SK-N-SH (cell line): ENCODE measurements around the gene VASP. TPM values are rescaled to one million over a fixed set of nuclear protein-coding genes. Genes with fewer than 3 reads are reported as not detected.

Experiments
- CTCF ChIA-PET: fragments of 300-600, 350-600 bp; formaldehyde crosslinking; extraction: SDS; loops from one replicate; lab custom pipeline; 2021; lab: Yijun Ruan, JAX
- POLR2A ChIA-PET: fragments of 350-600 bp; sonication (Branson Sonifier 250); formaldehyde crosslinking; extraction: SDS; loops from one replicate; lab custom pipeline; 2020; ENCODE audit warnings: antibody characterized with exemption, inconsistent platforms; lab: Yijun Ruan, JAX
- DNase-seq: peaks from one replicate; pipeline ENCODE4 v3.0.0; 2012
- H2AFZ ChIP-seq: fragments of 200-600 bp; sonication (generic); 2 replicates; pipeline ENCODE4 v1.8.1; 2016; ENCODE audit warnings: antibody characterized with exemption, mild to moderate bottlenecking, low read depth
- H3F3A ChIP-seq: fragments of 200-600 bp; sonication (generic); replicated peaks from 2 replicates; pipeline ENCODE3; 2016; ENCODE audit warnings: antibody characterized with exemption, mild to moderate bottlenecking; ENCODE audit not compliant: insufficient read depth
- H3K27ac ChIP-seq, 2 experiments: fragments of 200-500 bp in 1 of 2; fragments of 200-600 bp in 1 of 2; sonication (Bioruptor generic) in 1 of 2; sonication (generic), shearing (Covaris generic) in 1 of 2; 2 replicates each; pipeline versions ENCODE4 v1.5.1 to v1.6.1; 2014 to 2016; ENCODE audit warnings: low read depth in 2 of 2, inconsistent platforms in 1 of 2, low read length in 1 of 2, mild to moderate bottlenecking in 1 of 2, mixed read lengths in 1 of 2
- H3K27me3 ChIP-seq: fragments of 200-600 bp; sonication (generic), shearing (Covaris generic); 2 replicates; pipeline ENCODE4 v1.6.1; 2016; ENCODE audit warnings: mixed run types; ENCODE audit not compliant: insufficient read depth
- H3K36me3 ChIP-seq, 2 experiments: fragments of 200-500 bp in 1 of 2; fragments of 200-600 bp in 1 of 2; sonication (Bioruptor generic) in 1 of 2; sonication (generic) in 1 of 2; replicated peaks in 1 of 2; 2 replicates each; pipeline versions ENCODE3 to v1.5.1; 2014 to 2016; ENCODE audit warnings: low read length in 1 of 2, mild to moderate bottlenecking in 1 of 2; ENCODE audit not compliant: insufficient read depth in 2 of 2, control insufficient read depth in 1 of 2
- H3K4me1 ChIP-seq, 2 experiments: fragments of 200-500 bp in 1 of 2; fragments of 200-600 bp in 1 of 2; sonication (Bioruptor generic) in 1 of 2; sonication (generic), shearing (Covaris generic) in 1 of 2; 2 replicates each; pipeline versions ENCODE4 v1.5.1 to v1.6.1; 2014 to 2016; ENCODE audit warnings: low read depth in 1 of 2, low read length in 1 of 2, mixed run types in 1 of 2; ENCODE audit not compliant: insufficient read depth in 2 of 2, control insufficient read depth in 1 of 2
- H3K4me2 ChIP-seq: fragments of 200-600 bp; sonication (generic), shearing (Covaris generic); 2 replicates; pipeline ENCODE4 v1.6.1; 2017; ENCODE audit warnings: mixed run types
- H3K4me3 ChIP-seq, 2 experiments: fragments of 200-500 bp in 1 of 2; fragments of 200-600 bp in 1 of 2; sonication (Bioruptor generic) in 1 of 2; sonication (generic), shearing (Covaris generic) in 1 of 2; 2 replicates each; pipeline versions ENCODE4 v1.5.1 to v1.8.1; 2014 to 2016; ENCODE audit warnings: low read depth in 2 of 2, inconsistent platforms in 1 of 2, low read length in 1 of 2, mild to moderate bottlenecking in 1 of 2, mixed read lengths in 1 of 2, moderate library complexity in 1 of 2
- H3K79me2 ChIP-seq: fragments of 200-600 bp; sonication (generic); 2 replicates; pipeline ENCODE4 v1.8.1; 2017; ENCODE audit warnings: mild to moderate bottlenecking; ENCODE audit not compliant: insufficient read depth
- H3K9ac ChIP-seq: fragments of 200-600 bp; sonication (generic); 2 replicates; pipeline ENCODE4 v1.6.1; 2017; ENCODE audit warnings: mixed run types
- H3K9me2 ChIP-seq: fragments of 200-600 bp; sonication (generic); 2 replicates; pipeline ENCODE4 v1.6.1; 2017; ENCODE audit warnings: mixed run types
- H3K9me3 ChIP-seq: fragments of 200-600 bp; sonication (generic); 2 replicates; pipeline ENCODE4 v1.6.1; 2017; ENCODE audit warnings: mixed run types, mild to moderate bottlenecking, moderate library complexity
- H4K20me1 ChIP-seq: fragments of 200-600 bp; sonication (generic); 2 replicates; pipeline ENCODE4 v1.6.1; 2017; ENCODE audit warnings: mild to moderate bottlenecking, mixed run types; ENCODE audit not compliant: insufficient read depth
- EZH2phosphoT487 ChIP-seq: fragments of 200-600 bp; sonication (generic); IDR thresholded peaks from 2 replicates; pipeline ENCODE4 v1.6.1; 2017; ENCODE audit warnings: low read depth, mixed run types, mild to moderate bottlenecking, antibody characterized with exemption, moderate library complexity, borderline replicate concordance
- FOXJ3 ChIP-seq: sonication (generic); formaldehyde crosslinking; IDR thresholded peaks from 2 replicates; pipeline ENCODE4 v1.5.1; 2020; ENCODE audit warnings: mild to moderate bottlenecking, missing genetic modification reagents
- FOXM1 ChIP-seq: IDR thresholded peaks from 2 replicates; pipeline ENCODE4 v1.4.0; 2012; ENCODE audit warnings: low read depth, mild to moderate bottlenecking
- GATA2 ChIP-seq: sonication (generic); formaldehyde crosslinking; IDR thresholded peaks from 2 replicates; pipeline ENCODE4 v1.5.0; 2020; ENCODE audit warnings: mild to moderate bottlenecking, missing genetic modification reagents
- IRF3 ChIP-seq: fragments of 150-350 bp; IDR thresholded peaks from 2 replicates; pipeline ENCODE4 v1.6.1; 2016; ENCODE audit warnings: mild to moderate bottlenecking, low read depth, low read length
- JUND ChIP-seq: IDR thresholded peaks from 2 replicates; pipeline ENCODE4 v1.4.0; 2012
- MXI1 ChIP-seq: IDR thresholded peaks from 2 replicates; pipeline ENCODE4 v1.6.1; 2012; ENCODE audit warnings: mild to moderate bottlenecking, low read depth, low read length, improper control_type of control experiment
- NRF1 ChIP-seq: IDR thresholded peaks from 2 replicates; pipeline ENCODE4 v1.6.1; 2012; ENCODE audit warnings: low read depth, mild to moderate bottlenecking, low read length
- RCOR1 ChIP-seq: fragments of 150-350 bp; IDR thresholded peaks from 2 replicates; pipeline ENCODE4 v1.6.1; 2017; ENCODE audit warnings: antibody characterized with exemption, low read length
- REST ChIP-seq: IDR thresholded peaks from 2 replicates; pipeline ENCODE4 v1.6.1; 2012; ENCODE audit warnings: mild to moderate bottlenecking, low read depth, low read length, moderate library complexity
- TCF12 ChIP-seq: IDR thresholded peaks from 2 replicates; pipeline ENCODE4 v1.4.0; 2012
- USF2 ChIP-seq: fragments of 150-350 bp; IDR thresholded peaks from 2 replicates; pipeline ENCODE4 v1.6.1; 2017; ENCODE audit warnings: antibody characterized with exemption, low read length, low read depth, borderline replicate concordance
- WGBS: methylation state at CpG from one replicate; pipeline ENCODE4 v1.1.6; 2017; ENCODE audit warnings: low lambda C conversion rate; 5-methylcytosine and 5-hydroxymethylcytosine counted together
- polyA plus RNA-seq, 3 experiments: library from polyadenylated mRNA; depleted of rRNA; stranded (reverse); fragments of >200 nt; gene quantifications; 2 replicates each; pipeline ENCODE4 v1.2.3, GENCODE V29; 2012
- TF ChIP-seq, protein P1 (sequence below): fragments of 200-600 bp; sonication (generic); IDR thresholded peaks from 2 replicates; pipeline ENCODE4 v1.6.1; 2017; ENCODE audit warnings: antibody characterized with exemption, mild to moderate bottlenecking, moderate library complexity
- TF ChIP-seq, protein P2 (sequence below): IDR thresholded peaks from 2 replicates; pipeline ENCODE4 v1.4.0; 2012; ENCODE audit warnings: low read depth
- TF ChIP-seq, protein P3 (sequence below): IDR thresholded peaks from 2 replicates; pipeline ENCODE4; 2012
- TF ChIP-seq, protein P4 (sequence below): IDR thresholded peaks from 2 replicates; pipeline ENCODE4 v1.4.0; 2012; ENCODE audit warnings: low read depth, borderline replicate concordance

VASP gene
- polyA plus RNA-seq, 1 of the 3 experiments (the other 2 are of a cell fraction) = 37.8 TPM

DNA sequence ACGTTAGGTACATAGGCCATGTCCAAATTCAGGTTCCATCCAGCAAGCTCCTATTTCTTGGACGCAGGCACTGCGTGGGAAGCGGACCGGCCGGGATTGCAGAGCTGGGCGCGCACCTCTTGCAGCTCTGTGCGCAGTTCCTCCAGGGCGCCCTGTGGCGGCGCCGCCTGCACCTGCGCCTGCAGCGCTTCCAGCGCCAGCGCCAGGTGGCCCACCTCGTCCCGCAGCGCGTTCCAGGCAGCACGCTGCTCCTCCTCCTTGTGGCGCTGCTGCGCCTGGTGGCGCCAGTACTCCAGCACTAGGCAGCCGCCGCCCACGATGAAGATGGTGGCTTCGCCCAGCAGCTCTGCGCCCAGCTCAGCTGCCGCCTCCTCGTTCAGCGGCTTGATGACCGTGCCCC, 46.2 kb downstream of the VASP start:
- H3K27ac ChIP-seq = no peak overlapping the region
- no peaks in the 10 kb centered on the region for H3K9me2 ChIP-seq
- H3K4me1 ChIP-seq = no peaks in the 10 kb centered on the region
- H3K4me2 ChIP-seq = no peak overlapping the region
- DNase-seq = no peak
- no peak overlapping the region for H2AFZ ChIP-seq
- CTCF ChIA-PET = interaction anchor here (0.7 to 2.1 kb wide), 3 partner anchors 12 to 17 kb away, joined by 3 to 5 read pairs (median 3); no protein-coding TSS in a partner anchor
- WGBS = 97% methylated on average over 21 of the region's 34 CpGs
- 0 out of 2 replicates have a peak, but pooled peaks cover 4% of the 10 kb centered on the region for H3K79me2 ChIP-seq
- H4K20me1 ChIP-seq = peaks cover 7% of the 10 kb centered on the region; the same call in 1 of the 2 replicates
- no peaks in the 10 kb centered on the region for H3K9me3 ChIP-seq
- no peak overlapping the region for H3K4me3 ChIP-seq
- H3K27me3 ChIP-seq = no peaks in the 10 kb centered on the region
- no peaks in the 10 kb centered on the region for H3F3A ChIP-seq
- POLR2A ChIA-PET = no interaction called here
- no peak overlapping the region for H3K9ac ChIP-seq
- no peak for TF ChIP-seq MXI1
- H3K36me3 ChIP-seq = no peaks in the 10 kb centered on the region

DNA sequence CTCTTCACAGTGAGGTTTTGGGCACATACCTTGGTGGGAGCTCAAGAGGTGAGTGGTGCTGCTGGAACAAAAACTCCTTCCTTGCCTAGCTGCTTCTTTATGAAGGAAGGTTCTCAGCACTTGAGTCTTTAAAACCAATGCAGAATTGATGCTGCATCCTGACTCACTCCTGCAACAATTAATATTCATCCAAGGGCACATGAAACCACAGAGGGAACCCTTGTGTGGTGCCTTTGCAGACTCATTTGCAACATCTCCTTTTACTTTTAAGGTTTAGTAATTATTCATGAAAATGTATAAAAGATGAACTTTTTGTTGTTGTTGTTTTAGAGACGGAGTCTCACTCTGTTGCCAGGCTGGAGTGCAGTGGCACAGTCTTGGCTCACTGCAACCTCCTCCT, 47.2 kb downstream of the VASP start:
- H3K27me3 ChIP-seq = no peaks in the 10 kb centered on the region
- 0 out of 2 replicates have a peak, but pooled peaks cover 4% of the 10 kb centered on the region for H3K79me2 ChIP-seq
- no peaks in the 10 kb centered on the region for H3K4me1 ChIP-seq
- no peak for DNase-seq
- ChIA-PET CTCF (interaction anchor here (2.1 kb wide), 1 partner anchor 13 kb away, joined by 5 read pairs; no protein-coding TSS in a partner anchor), POLR2A (no interaction called here)
- no peak overlapping the region for H2AFZ ChIP-seq
- peaks cover 4% of the 10 kb centered on the region for H3F3A ChIP-seq
- no peak overlapping the region for H3K27ac ChIP-seq
- peaks cover 7% of the 10 kb centered on the region; the same call in 1 of the 2 replicates for H4K20me1 ChIP-seq
- H3K36me3 ChIP-seq = no peaks in the 10 kb centered on the region
- no peak overlapping the region for H3K9ac ChIP-seq
- WGBS = 100% methylated on average over 1 of the region's 1 CpG
- no peak overlapping the region for H3K4me2 ChIP-seq
- H3K9me2 ChIP-seq = no peaks in the 10 kb centered on the region
- no peak overlapping the region for H3K4me3 ChIP-seq
- no peaks in the 10 kb centered on the region for H3K9me3 ChIP-seq
- TF ChIP-seq EZH2phosphoT487 = no peak
- no peak for TF ChIP-seq IRF3
- TF ChIP-seq, protein P1, sequence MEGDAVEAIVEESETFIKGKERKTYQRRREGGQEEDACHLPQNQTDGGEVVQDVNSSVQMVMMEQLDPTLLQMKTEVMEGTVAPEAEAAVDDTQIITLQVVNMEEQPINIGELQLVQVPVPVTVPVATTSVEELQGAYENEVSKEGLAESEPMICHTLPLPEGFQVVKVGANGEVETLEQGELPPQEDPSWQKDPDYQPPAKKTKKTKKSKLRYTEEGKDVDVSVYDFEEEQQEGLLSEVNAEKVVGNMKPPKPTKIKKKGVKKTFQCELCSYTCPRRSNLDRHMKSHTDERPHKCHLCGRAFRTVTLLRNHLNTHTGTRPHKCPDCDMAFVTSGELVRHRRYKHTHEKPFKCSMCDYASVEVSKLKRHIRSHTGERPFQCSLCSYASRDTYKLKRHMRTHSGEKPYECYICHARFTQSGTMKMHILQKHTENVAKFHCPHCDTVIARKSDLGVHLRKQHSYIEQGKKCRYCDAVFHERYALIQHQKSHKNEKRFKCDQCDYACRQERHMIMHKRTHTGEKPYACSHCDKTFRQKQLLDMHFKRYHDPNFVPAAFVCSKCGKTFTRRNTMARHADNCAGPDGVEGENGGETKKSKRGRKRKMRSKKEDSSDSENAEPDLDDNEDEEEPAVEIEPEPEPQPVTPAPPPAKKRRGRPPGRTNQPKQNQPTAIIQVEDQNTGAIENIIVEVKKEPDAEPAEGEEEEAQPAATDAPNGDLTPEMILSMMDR = no peak
- TF ChIP-seq NRF1 = no peak
- TF ChIP-seq, protein P2, sequence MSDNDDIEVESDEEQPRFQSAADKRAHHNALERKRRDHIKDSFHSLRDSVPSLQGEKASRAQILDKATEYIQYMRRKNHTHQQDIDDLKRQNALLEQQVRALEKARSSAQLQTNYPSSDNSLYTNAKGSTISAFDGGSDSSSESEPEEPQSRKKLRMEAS = no peak
- no peak for TF ChIP-seq GATA2 (CRISPR knock-in tag)
- no peak for TF ChIP-seq MXI1
- no peak for TF ChIP-seq JUND
- no peak for TF ChIP-seq FOXM1
- TF ChIP-seq FOXJ3 = no peak
- no peak for TF ChIP-seq RCOR1
- TF ChIP-seq, protein P3, sequence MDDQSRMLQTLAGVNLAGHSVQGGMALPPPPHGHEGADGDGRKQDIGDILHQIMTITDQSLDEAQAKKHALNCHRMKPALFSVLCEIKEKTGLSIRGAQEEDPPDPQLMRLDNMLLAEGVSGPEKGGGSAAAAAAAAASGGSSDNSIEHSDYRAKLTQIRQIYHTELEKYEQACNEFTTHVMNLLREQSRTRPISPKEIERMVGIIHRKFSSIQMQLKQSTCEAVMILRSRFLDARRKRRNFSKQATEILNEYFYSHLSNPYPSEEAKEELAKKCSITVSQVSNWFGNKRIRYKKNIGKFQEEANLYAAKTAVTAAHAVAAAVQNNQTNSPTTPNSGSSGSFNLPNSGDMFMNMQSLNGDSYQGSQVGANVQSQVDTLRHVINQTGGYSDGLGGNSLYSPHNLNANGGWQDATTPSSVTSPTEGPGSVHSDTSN = no peak
- TF ChIP-seq TCF12 = no peak
- no peak for TF ChIP-seq USF2
- TF ChIP-seq REST = no peak
- TF ChIP-seq, protein P4, sequence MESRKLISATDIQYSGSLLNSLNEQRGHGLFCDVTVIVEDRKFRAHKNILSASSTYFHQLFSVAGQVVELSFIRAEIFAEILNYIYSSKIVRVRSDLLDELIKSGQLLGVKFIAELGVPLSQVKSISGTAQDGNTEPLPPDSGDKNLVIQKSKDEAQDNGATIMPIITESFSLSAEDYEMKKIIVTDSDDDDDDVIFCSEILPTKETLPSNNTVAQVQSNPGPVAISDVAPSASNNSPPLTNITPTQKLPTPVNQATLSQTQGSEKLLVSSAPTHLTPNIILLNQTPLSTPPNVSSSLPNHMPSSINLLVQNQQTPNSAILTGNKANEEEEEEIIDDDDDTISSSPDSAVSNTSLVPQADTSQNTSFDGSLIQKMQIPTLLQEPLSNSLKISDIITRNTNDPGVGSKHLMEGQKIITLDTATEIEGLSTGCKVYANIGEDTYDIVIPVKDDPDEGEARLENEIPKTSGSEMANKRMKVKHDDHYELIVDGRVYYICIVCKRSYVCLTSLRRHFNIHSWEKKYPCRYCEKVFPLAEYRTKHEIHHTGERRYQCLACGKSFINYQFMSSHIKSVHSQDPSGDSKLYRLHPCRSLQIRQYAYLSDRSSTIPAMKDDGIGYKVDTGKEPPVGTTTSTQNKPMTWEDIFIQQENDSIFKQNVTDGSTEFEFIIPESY = no peak
